GM12865 (cell line): ENCODE results near the gene BAZ2B.

Experiments used
- DNase-seq: peaks from one replicate; pipeline ENCODE4 v3.0.0; 2010; ENCODE audit warnings: low read depth
- H3K4me3 ChIP-seq: 2 replicates; pipeline ENCODE4 v1.5.1; 2011; ENCODE audit warnings: mild to moderate bottlenecking, low read depth, low read length, control low read depth
- CTCF ChIP-seq: IDR thresholded peaks from 2 replicates; pipeline ENCODE4 v1.5.1; 2011; ENCODE audit warnings: low read length, control low read depth, low read depth, inconsistent platforms; ENCODE audit not compliant: insufficient read depth; ENCODE audit errors: missing control alignments

The BAZ2B gene

GRCh38 chr2:159612255-159612901 lies 4.0 kb downstream of the BAZ2B start:
- peak; percentile 13 for DNase-seq
- TF ChIP-seq CTCF = no peak
- H3K4me3 ChIP-seq = no peak overlapping the region

DNA sequence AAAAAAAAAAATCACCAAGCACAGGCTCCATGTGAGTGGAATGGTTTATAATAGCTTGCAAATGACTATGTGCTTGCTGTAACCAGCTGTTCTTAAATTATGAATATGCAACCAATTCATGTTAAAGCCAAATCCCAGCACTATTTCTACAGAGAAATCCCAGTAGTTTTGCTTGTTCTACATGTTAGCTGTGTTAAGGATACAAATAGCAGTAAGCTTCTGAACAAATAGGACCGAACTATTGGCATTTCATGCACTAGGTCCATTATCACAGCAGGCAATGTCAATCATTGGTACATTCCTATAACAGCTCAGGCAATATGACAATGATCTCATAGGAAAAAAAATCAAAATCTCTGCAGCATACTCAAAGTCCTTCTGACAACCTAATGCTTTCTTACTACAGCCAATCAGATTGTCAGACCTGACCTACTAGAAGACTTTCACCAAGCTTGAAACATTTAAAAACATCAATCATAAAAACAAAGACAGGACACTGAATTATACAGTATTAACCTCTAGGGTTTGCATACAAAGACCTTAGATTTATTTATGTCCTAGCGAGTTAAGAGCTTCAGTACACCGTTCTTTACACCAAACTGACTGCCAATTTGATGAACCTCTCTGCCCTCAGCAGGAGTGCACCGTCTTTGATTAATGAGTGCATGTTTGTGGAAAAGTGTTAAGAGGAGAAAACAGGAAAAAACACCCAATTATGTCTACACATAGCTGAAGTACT lies 6.4 kb downstream of the BAZ2B start:
- H3K4me3 ChIP-seq = no peak overlapping the region
- no peak for DNase-seq
- no peak for TF ChIP-seq CTCF

GRCh38 chr2:159608723-159609308 lies 7.5 kb downstream of the BAZ2B start:
- DNase-seq = no peak
- no peak overlapping the region for H3K4me3 ChIP-seq
- TF ChIP-seq CTCF = no peak

DNA sequence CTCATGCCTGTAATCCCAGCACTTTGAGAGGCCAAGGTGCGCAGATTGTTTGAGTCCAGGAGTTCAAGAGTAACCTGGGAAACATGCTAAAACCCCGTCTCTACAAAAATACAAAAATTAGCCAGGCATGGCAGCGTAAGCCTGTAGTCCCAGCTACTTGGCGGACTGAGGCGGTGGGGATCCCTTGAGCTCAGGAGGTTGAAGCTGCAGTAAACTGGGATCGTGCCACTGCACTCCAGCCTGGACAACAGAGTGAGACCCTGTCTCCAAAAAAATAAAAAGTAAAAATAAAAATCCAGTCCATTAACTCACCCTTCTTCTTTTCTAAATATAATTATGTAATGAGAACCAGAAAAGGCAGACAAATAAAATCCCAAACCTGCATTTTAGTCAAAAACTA lies 8.2 kb downstream of the BAZ2B start:
- no peak overlapping the region for H3K4me3 ChIP-seq
- no peak for TF ChIP-seq CTCF
- no peak for DNase-seq

DNA sequence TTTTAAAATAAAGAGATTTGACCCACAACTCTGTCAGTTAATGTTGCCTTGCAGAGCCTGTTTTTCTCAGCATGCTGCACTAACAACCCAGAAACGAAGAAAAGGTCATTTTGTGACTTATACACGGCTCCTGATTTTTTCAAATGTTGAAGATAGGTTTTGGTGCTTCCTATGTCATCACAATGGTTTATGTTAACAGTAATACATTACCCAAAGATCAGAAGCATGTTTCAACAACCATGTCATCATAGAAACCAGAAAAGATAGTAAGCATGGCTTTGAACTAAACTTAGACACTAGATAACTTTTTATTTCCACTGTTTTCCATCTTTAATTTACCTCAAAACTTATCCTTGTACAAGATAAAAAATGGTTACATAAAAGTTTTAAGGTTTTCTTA lies 10.1 kb downstream of the BAZ2B start:
- no peak overlapping the region for H3K4me3 ChIP-seq
- TF ChIP-seq CTCF = no peak
- no peak for DNase-seq

DNA sequence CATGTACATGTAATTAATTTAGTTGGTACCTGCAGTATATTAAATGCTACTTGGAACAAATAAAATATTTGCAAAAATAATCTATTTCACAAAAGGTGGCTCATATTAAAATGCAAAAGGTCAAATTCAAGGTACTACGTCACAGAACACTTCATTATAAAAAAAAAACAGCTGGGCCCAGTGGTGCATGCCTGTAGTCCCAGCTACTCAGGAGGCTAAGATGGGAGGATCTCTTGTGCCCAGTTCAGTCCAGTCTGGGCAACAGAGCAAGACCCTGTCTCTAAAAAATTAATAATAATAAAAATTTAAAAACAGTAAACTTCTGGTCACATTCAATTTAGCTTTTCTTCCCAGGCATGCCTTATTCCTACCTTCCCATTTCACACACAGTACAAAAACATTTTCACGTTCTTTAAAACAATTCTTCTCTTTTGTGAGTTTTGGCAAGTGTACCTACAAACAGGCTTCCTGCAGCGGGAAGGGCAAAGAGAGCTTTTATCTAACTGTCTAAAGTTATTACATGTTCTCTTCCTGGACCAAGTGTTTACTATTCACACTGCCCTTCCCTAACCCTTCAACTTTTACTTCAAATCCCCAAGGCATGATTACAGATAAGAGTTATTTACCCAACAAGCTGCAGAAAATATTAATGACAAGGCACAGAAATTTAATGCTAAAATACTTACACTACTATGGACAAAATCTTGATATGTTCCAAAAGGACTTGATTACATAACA lies 10.7 kb downstream of the BAZ2B start:
- TF ChIP-seq CTCF = no peak
- no peak for DNase-seq
- no peak overlapping the region for H3K4me3 ChIP-seq
